DMS 273 (cell line): ENCODE data around the gene HOXA1.
A peak's percentile ranks its signal among the peaks of the same experiment; 100 is the strongest.

Experiments used
- DNase-seq: peaks from one replicate; lab custom pipeline; 2025; ENCODE audit not compliant: unreplicated experiment; lab: John Stamatoyannopoulos, UW

HOXA1 gene

GRCh38 chr7:27093184-27093895 is 2.5 kb downstream of the HOXA1 start:
- no peak for DNase-seq

- DNase-seq: no peak
These were observed 3.0 kb downstream of the HOXA1 start for GRCh38 chr7:27092819-27093110.

GRCh38 chr7:27091941-27092818 is 3.6 kb downstream of the HOXA1 start:
- no peak for DNase-seq

GRCh38 chr7:27091105-27091504 is 4.7 kb downstream of the HOXA1 start:
- no peak for DNase-seq

- no peak for DNase-seq
These were observed 7.5 kb downstream of the HOXA1 start for GRCh38 chr7:27088002-27088922.

- DNase-seq: no peak
These were observed 12.2 kb downstream of the HOXA1 start for GRCh38 chr7:27083646-27084045.

- no peak for DNase-seq
These were observed 13.6 kb downstream of the HOXA1 start for GRCh38 chr7:27082171-27082570.

GRCh38 chr7:27080844-27081436 is 14.9 kb downstream of the HOXA1 start:
- DNase-seq: no peak

- DNase-seq: no peak
These were observed 16.4 kb downstream of the HOXA1 start for GRCh38 chr7:27079234-27079975.

GRCh38 chr7:27078616-27079233 is 17.1 kb downstream of the HOXA1 start:
- no peak for DNase-seq

- peak; percentile 55 for DNase-seq
These were observed 22.7 kb downstream of the HOXA1 start for GRCh38 chr7:27073076-27073475.

GRCh38 chr7:27071622-27072390 is 24.0 kb downstream of the HOXA1 start:
- DNase-seq: peak; percentile 40

- DNase-seq: no peak
These were observed 27.5 kb downstream of the HOXA1 start for GRCh38 chr7:27068259-27068658.

- no peak for DNase-seq
These were observed 29.7 kb downstream of the HOXA1 start for GRCh38 chr7:27066148-27066547.

GRCh38 chr7:27065709-27066108 is 30.1 kb downstream of the HOXA1 start:
- DNase-seq: no peak

- no peak for DNase-seq
These were observed 31.1 kb downstream of the HOXA1 start for GRCh38 chr7:27064661-27065060.

- peak; percentile 17 for DNase-seq
These were observed 31.6 kb downstream of the HOXA1 start for GRCh38 chr7:27064159-27064558.

GRCh38 chr7:27062946-27063345 is 32.9 kb downstream of the HOXA1 start:
- no peak for DNase-seq

GRCh38 chr7:27053153-27053552 is 42.6 kb downstream of the HOXA1 start:
- DNase-seq: no peak
